Sigmoid colon (tissue), 7 donors: ENCODE data around the gene FN1. TPM values are rescaled to one million over a fixed set of nuclear protein-coding genes. Genes with fewer than 3 reads are reported as not detected.

ENCODE experiments used
- DNase-seq: peaks from one replicate; pipeline ENCODE4 v3.0.0-alpha.2; 2019
- H3K27ac ChIP-seq, 4 donors: fragments of 200-600 bp; sonication (generic); one replicate each; pipeline ENCODE4 v1.5.1; 2016 to 2019; ENCODE audit warnings: mild to moderate bottlenecking in 1 of 4
- H3K27me3 ChIP-seq, 3 donors: fragments of 200-600 bp; sonication (generic); one replicate each; pipeline ENCODE4 v1.5.1; 2019; ENCODE audit warnings: mild to moderate bottlenecking in 1 of 3
- H3K36me3 ChIP-seq, 4 donors: fragments of 200-600 bp; sonication (generic); one replicate each; pipeline ENCODE4 v1.5.1; 2016 to 2019
- H3K4me1 ChIP-seq, 4 donors: fragments of 200-600 bp; sonication (generic); one replicate each; pipeline ENCODE4 v1.5.1; 2017 to 2019
- H3K4me3 ChIP-seq, 4 donors: fragments of 200-600 bp; sonication (generic); one replicate each; pipeline ENCODE4 v1.5.1; 2017 to 2019; ENCODE audit warnings: mild to moderate bottlenecking in 2 of 4, moderate library complexity in 1 of 4
- H3K9me3 ChIP-seq, 4 donors: fragments of 200-600 bp in 3 of 4; sonication (generic) in 3 of 4; one replicate each; pipeline versions ENCODE4 v1.5.1 to v1.6.1; 2013 to 2019
- EP300 ChIP-seq, 4 donors: sonication (generic); formaldehyde crosslinking; IDR thresholded peaks; one replicate each; pipeline ENCODE4 v1.6.1; 2017; ENCODE audit warnings: antibody characterized with exemption in 4 of 4
- POLR2A ChIP-seq, 2 donors: fragments of 450-650 bp; IDR thresholded peaks; one replicate each; pipeline ENCODE4 v1.6.1; 2016; ENCODE audit warnings: antibody characterized with exemption in 2 of 2, mild to moderate bottlenecking in 2 of 2, moderate library complexity in 2 of 2
- POLR2AphosphoS5 ChIP-seq, 4 donors: sonication (generic); formaldehyde crosslinking; IDR thresholded peaks; one replicate each; pipeline ENCODE4 v1.6.1; 2017; ENCODE audit warnings: antibody characterized with exemption in 4 of 4
- WGBS, 2 donors: extraction: QIAGEN DNeasy Blood & Tissue Kit; methylation state at CpG; one replicate each; pipeline ENCODE4 v1.1.7; 2013; 5-methylcytosine and 5-hydroxymethylcytosine counted together
- intact Hi-C: fragments of 100-400 bp; cut with DNase I; formaldehyde crosslinking; loops from one replicate; pipeline ENCODE4 v1.15.1; 2023
- polyA plus RNA-seq, 3 donors: library from polyadenylated mRNA; stranded (reverse); fragments of 200-250 nt; gene quantifications; one replicate each; pipeline ENCODE4 v1.2.3, GENCODE V29; 2013
- total RNA-seq, 4 donors: library from RNA; depleted of rRNA; stranded (reverse); fragments of >200 nt; gene quantifications; one replicate each; pipeline ENCODE4 v1.1.0, GENCODE V29; 2016
- TF ChIP-seq, protein P1 (sequence below), 4 experiments: fragments of 450-650 bp in 3 of 4; fragments of 200-600 bp in 1 of 4; IDR thresholded peaks; one replicate each; pipeline ENCODE4 v1.5.1; 2016 to 2019; ENCODE audit warnings: antibody characterized with exemption in 4 of 4, mild to moderate bottlenecking in 3 of 4, moderate library complexity in 2 of 4
- donor health status: healthy with polysubstance abuse.
- donor health status: Bipolar disorder and iron deficiency.
- donor health status: healthy.

Gene FN1
- 1,000 to 10,000 TPM in 2 of 4 donors, 100 to 1,000 TPM in 2; 671 to 3,059 (median 1,333) TPM for total RNA-seq
- polyA plus RNA-seq: 100 to 1,000 TPM in 1 of 3 donors, 10 to 100 TPM in 2; 13.6 to 140 (median 28.2) TPM

DNA sequence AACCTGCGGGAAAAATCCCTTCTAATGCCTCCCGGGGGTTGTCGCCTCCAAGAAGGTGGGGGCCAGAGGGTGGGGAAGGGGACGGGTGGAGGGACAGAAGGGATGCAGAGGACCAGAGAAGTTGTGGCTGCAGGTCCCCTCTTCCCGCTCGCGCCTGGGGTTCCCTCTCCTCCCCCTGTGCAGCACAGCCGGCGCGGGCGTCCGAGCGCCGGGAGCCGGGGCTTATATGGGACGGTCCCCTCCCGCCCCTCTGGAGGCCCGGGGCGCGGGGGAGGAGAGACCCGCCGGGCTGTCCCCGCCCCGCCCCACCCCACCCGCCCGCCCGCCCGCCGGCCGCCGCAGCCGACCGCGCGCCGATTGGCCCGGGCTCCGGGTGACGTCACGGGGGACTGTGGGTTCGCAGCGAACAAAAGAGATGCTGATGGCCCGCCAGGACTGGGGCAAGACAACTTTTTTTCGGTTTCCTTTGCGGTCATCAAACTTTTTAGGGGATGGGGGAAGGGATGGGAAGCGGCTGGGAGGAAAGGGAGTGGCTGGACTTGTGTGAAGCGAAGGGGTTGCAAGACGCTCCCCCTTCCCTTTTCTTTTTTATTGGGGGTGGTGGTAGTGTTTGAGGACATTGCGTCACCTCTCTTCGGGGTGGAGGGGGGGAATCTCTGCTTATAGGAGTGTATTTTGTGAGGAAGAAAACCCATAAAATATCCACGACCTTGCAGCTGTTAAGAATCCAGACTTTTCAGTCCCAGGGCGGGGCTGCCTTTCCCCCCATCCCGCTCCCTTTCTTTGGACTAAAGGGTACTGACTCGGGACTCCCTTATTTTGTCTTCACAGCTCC is at the start of gene FN1:
Gene FN1, minus strand, starts transcription at position 199 of the 835 bp plus-strand sequence. CDS start 266 bp downstream, outside the sequence.
- no peaks in the 10 kb centered on the region for H3K27me3 ChIP-seq
- H3K36me3 ChIP-seq: peaks cover 0 to 22% (median 7%) of the 10 kb centered on the region in 4 donors
- H3K9me3 ChIP-seq: no peaks in the 10 kb centered on the region
- TF ChIP-seq EP300 (IDR thresholded peaks at IDR 0.05) (peak in 2 of 4 donors; percentile 42 to 58), POLR2AphosphoS5 (IDR thresholded peaks at IDR 0.05) (peak; percentile 83 to 97 (median 94)), POLR2A (IDR thresholded peaks at IDR 0.05) (peak; percentile 79 to 85)
- TF ChIP-seq, protein P1, sequence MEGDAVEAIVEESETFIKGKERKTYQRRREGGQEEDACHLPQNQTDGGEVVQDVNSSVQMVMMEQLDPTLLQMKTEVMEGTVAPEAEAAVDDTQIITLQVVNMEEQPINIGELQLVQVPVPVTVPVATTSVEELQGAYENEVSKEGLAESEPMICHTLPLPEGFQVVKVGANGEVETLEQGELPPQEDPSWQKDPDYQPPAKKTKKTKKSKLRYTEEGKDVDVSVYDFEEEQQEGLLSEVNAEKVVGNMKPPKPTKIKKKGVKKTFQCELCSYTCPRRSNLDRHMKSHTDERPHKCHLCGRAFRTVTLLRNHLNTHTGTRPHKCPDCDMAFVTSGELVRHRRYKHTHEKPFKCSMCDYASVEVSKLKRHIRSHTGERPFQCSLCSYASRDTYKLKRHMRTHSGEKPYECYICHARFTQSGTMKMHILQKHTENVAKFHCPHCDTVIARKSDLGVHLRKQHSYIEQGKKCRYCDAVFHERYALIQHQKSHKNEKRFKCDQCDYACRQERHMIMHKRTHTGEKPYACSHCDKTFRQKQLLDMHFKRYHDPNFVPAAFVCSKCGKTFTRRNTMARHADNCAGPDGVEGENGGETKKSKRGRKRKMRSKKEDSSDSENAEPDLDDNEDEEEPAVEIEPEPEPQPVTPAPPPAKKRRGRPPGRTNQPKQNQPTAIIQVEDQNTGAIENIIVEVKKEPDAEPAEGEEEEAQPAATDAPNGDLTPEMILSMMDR (IDR thresholded peaks at IDR 0.05): no peak
- 0% methylated on average over 54 of the region's 54 CpGs for WGBS, 2 donors
- peak; percentile 98 for DNase-seq
- H3K4me3 ChIP-seq: peak within 1 kb of the TSS; percentile 87 to 97 (median 90)
- peaks cover 0 to 42% (median 21%) of the 10 kb centered on the region in 4 donors for H3K4me1 ChIP-seq
- peak within 1 kb of the TSS; percentile 95 to 99 (median 98) for H3K27ac ChIP-seq
- intact Hi-C loops: loop anchor here (2.0 to 5.0 kb wide), 5 partner anchors 189 to 483 kb away; no protein-coding TSS in a partner anchor

DNA sequence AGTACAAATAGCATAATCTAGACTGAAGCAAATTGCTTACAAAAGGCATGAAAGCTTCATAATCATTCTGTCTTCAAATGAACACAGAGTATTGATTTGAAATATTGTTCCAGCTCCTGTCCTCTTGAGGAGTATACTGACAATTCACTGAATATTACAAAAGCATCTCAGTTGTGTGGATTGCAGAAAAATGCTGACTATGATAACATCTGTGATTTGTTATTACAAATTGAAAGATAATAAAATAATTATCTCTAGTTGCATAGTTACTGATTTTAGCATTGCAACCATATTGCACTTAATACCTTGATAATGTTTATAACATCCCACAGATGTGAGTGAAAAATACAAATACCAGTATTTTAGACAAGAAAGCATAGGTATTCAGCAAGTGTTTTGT is 49.2 kb upstream of the FN1 start:
- DNase-seq: no peak
- no peak overlapping the region for H3K4me3 ChIP-seq
- intact Hi-C loops: no loop called here
- H3K36me3 ChIP-seq: no peaks in the 10 kb centered on the region
- no peak overlapping the region for H3K27ac ChIP-seq
- H3K27me3 ChIP-seq: no peaks in the 10 kb centered on the region
- H3K4me1 ChIP-seq: no peaks in the 10 kb centered on the region
- TF ChIP-seq, protein P1 (IDR thresholded peaks at IDR 0.05): no peak
- no peaks in the 10 kb centered on the region for H3K9me3 ChIP-seq

DNA sequence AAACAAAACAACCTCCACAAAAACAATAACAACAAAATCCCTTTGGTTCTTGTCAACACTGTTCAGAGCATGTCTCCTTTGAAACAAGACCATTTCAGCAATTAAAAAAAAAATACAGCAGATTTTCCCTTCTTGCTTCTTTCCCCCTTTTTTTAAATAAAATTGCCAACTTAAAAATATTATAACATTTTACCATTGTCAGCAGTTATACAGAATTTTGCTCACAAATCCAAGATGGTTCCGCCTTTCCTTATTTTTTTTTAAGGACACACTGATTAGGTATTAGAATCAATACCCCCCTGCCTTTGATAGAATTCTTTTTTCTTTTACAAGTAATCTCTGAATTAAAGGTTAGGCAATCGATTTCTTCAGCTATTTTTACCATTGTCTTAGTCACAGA is 48.7 kb upstream of the FN1 start:
- TF ChIP-seq, protein P1 (IDR thresholded peaks at IDR 0.05): no peak
- TF ChIP-seq EP300 (IDR thresholded peaks at IDR 0.05): no peak
- TF ChIP-seq POLR2A (IDR thresholded peaks at IDR 0.05): no peak
- TF ChIP-seq POLR2AphosphoS5 (IDR thresholded peaks at IDR 0.05): no peak
- intact Hi-C loops: no loop called here
- DNase-seq: no peak
- Histone ChIP-seq H3K27ac (no peak overlapping the region), H3K9me3 (no peaks in the 10 kb centered on the region), H3K27me3 (no peaks in the 10 kb centered on the region), H3K4me1 (no peaks in the 10 kb centered on the region), H3K4me3 (no peak overlapping the region), H3K36me3 (no peaks in the 10 kb centered on the region)
- WGBS, 2 donors: 88 to 92% methylated on average over 2 of the region's 2 CpGs

DNA sequence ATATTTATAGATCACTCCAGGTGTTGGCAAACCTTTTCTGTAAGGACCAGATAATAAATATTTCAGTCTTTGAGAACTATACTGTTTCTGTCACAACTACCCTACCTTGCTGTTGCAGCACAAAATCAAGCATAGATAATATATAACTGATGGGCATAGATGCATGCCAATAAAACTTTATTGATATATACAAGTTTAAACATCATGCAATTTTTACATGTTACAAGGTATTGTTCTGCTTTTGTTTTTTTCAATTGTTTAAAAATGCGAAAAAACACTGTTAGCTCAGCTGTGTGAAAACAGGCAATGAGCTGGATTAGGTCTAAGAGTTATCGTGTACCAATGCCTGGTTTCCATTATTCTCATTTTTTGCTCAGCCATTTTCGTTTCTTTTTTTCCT is 47.6 kb upstream of the FN1 start:
- Histone ChIP-seq H3K36me3 (no peaks in the 10 kb centered on the region), H3K27me3 (no peaks in the 10 kb centered on the region), H3K27ac (no peak overlapping the region), H3K4me3 (no peak overlapping the region), H3K9me3 (no peaks in the 10 kb centered on the region), H3K4me1 (no peaks in the 10 kb centered on the region)
- TF ChIP-seq EP300 (IDR thresholded peaks at IDR 0.05): no peak
- TF ChIP-seq POLR2A (IDR thresholded peaks at IDR 0.05): no peak
- TF ChIP-seq, protein P1 (IDR thresholded peaks at IDR 0.05): no peak
- no peak for TF ChIP-seq POLR2AphosphoS5 (IDR thresholded peaks at IDR 0.05)
- no peak for DNase-seq
- intact Hi-C loops: no loop called here
- WGBS, 2 donors: 91% methylated on average over 3 of the region's 3 CpGs
